CD14-positive monocyte (primary cell): Measurements from ENCODE around the gene ITGB3. TPM values are rescaled to one million over a fixed set of nuclear protein-coding genes. Genes with fewer than 3 reads are reported as not detected.

ENCODE experiments used
- DNase-seq, 3 donors: peaks; one replicate each; pipeline ENCODE4 v3.0.0-alpha.2; 2011 to 2022
- H2AFZ ChIP-seq: 2 replicates; pipeline ENCODE4 v1.6.0; 2012; ENCODE audit warnings: mild to moderate bottlenecking, low read depth, low read length, inconsistent platforms; ENCODE audit not compliant: insufficient read depth, poor library complexity, severe bottlenecking
- H3K27ac ChIP-seq, 2 donors: 1 replicate in 1 of 2; 2 replicates in 1 of 2; pipeline ENCODE4 v1.5.1; 2012 to 2013; ENCODE audit warnings: low read length in 2 of 2, control low read depth in 1 of 2, inconsistent platforms in 1 of 2, low read depth in 1 of 2, mild to moderate bottlenecking in 1 of 2
- H3K27me3 ChIP-seq, 2 donors: one replicate each; pipeline versions ENCODE4 v1.6.0 to v1.6.1; 2011 to 2013; ENCODE audit warnings: low read length in 2 of 2; ENCODE audit not compliant: control insufficient read depth in 2 of 2, insufficient read depth in 2 of 2
- H3K36me3 ChIP-seq, 2 donors: replicated peaks in 1 of 2; 1 replicate in 1 of 2; 2 replicates in 1 of 2; pipeline versions ENCODE4 v1.5.1 to v1.6.1; 2012 to 2013; ENCODE audit warnings: low read length in 2 of 2, control low read depth in 1 of 2, inconsistent platforms in 1 of 2, mild to moderate bottlenecking in 1 of 2; ENCODE audit not compliant: insufficient read depth in 2 of 2, control insufficient read depth in 1 of 2
- H3K4me1 ChIP-seq, 2 donors: 1 replicate in 1 of 2; 2 replicates in 1 of 2; pipeline versions ENCODE4 v1.5.1 to v1.6.1; 2012 to 2013; ENCODE audit warnings: low read length in 2 of 2, control low read depth in 1 of 2, inconsistent platforms in 1 of 2, mild to moderate bottlenecking in 1 of 2, moderate library complexity in 1 of 2; ENCODE audit not compliant: insufficient read depth in 2 of 2, control insufficient read depth in 1 of 2
- H3K4me2 ChIP-seq: replicated peaks from 2 replicates; pipeline ENCODE3; 2012; ENCODE audit warnings: low read length, moderate library complexity, mild to moderate bottlenecking; ENCODE audit not compliant: poor library complexity, severe bottlenecking; ENCODE audit errors: extremely low read depth
- H3K4me3 ChIP-seq, 3 experiments: fragments of 200-600 bp in 1 of 3; sonication (generic) in 1 of 3; replicated peaks in 1 of 3; 1 replicate in 2 of 3; 2 replicates in 1 of 3; pipeline ENCODE4 v1.5.1; 2011 to 2013; ENCODE audit warnings: low read length in 3 of 3, mild to moderate bottlenecking in 3 of 3, control low read depth in 2 of 3, low read depth in 2 of 3, inconsistent platforms in 1 of 3, moderate library complexity in 1 of 3
- H3K79me2 ChIP-seq: 2 replicates; pipeline ENCODE4 v1.6.0; 2012; ENCODE audit warnings: mild to moderate bottlenecking, control low read depth, inconsistent platforms, low read length, moderate library complexity; ENCODE audit not compliant: insufficient read depth
- H3K9ac ChIP-seq: 2 replicates; pipeline ENCODE4 v1.6.0; 2017; ENCODE audit warnings: low read length, mild to moderate bottlenecking; ENCODE audit not compliant: insufficient read depth, poor library complexity, severe bottlenecking
- H3K9me3 ChIP-seq, 2 donors: replicated peaks in 1 of 2; 1 replicate in 1 of 2; 2 replicates in 1 of 2; pipeline versions ENCODE4 v1.5.1 to v1.6.1; 2012 to 2013; ENCODE audit warnings: low read length in 2 of 2, control low read depth in 1 of 2; ENCODE audit not compliant: control insufficient read depth in 1 of 2, insufficient read depth in 1 of 2
- H4K20me1 ChIP-seq: 2 replicates; pipeline ENCODE4 v1.6.0; 2012; ENCODE audit warnings: mild to moderate bottlenecking, low read length, control low read depth, moderate library complexity; ENCODE audit not compliant: insufficient read depth
- H3K27ac Mint-ChIP-seq, 7 donors: one replicate each; pipeline ENCODE4 v1.8.0; 2020; ENCODE audit warnings: mild to moderate bottlenecking in 7 of 7, mixed read lengths in 7 of 7, moderate library complexity in 6 of 7, inconsistent platforms in 2 of 7
- H3K27me3 Mint-ChIP-seq, 3 donors: one replicate each; pipeline ENCODE4 v1.8.0; 2021 to 2022; ENCODE audit warnings: low read depth in 3 of 3, mild to moderate bottlenecking in 3 of 3, mixed read lengths in 3 of 3, moderate library complexity in 3 of 3, inconsistent platforms in 1 of 3
- H3K36me3 Mint-ChIP-seq, 2 donors: one replicate each; pipeline ENCODE4 v1.8.0; 2020; ENCODE audit warnings: mixed read lengths in 2 of 2, inconsistent platforms in 1 of 2, mild to moderate bottlenecking in 1 of 2
- H3K4me1 Mint-ChIP-seq: one replicate; pipeline ENCODE4 v1.8.0; 2020; ENCODE audit warnings: mild to moderate bottlenecking, mixed read lengths
- H3K4me3 Mint-ChIP-seq, 2 donors: one replicate each; pipeline ENCODE4 v1.8.0; 2020; ENCODE audit warnings: mild to moderate bottlenecking in 2 of 2, mixed read lengths in 2 of 2, moderate library complexity in 1 of 2
- H3K9me3 Mint-ChIP-seq, 7 donors: one replicate each; pipeline ENCODE4 v1.8.0; 2020 to 2022; ENCODE audit warnings: mixed read lengths in 7 of 7, mild to moderate bottlenecking in 6 of 7, moderate library complexity in 6 of 7, inconsistent platforms in 2 of 7
- WGBS: methylation state at CpG from one replicate; pipeline ENCODE4 v1.1.5; 2013; ENCODE audit warnings: missing lambda C conversion rate; ENCODE audit not compliant: insufficient coverage; 5-methylcytosine and 5-hydroxymethylcytosine counted together
- intact Hi-C, 2 donors: fragments of 100-400 bp; cut with micrococcal nuclease; formaldehyde crosslinking; loops; one replicate each; pipeline versions ENCODE4 v1.15.0 to v1.15.1; 2023
- polyA plus RNA-seq, 3 donors: library from polyadenylated mRNA; depleted of rRNA in 1 of 3; unstranded in 2 of 3; stranded (reverse) in 1 of 3; fragments of 300-500 nt in 2 of 3; fragments of >200 nt in 1 of 3; fragmentation: Illumina TruSeq in 2 of 3; gene quantifications; 1 replicate in 2 of 3; 2 replicates in 1 of 3; pipeline ENCODE4 v1.2.3, GENCODE V29; 2012 to 2021
- TF ChIP-seq, protein P1 (sequence below): fragments of 200-600 bp; IDR thresholded peaks from one replicate; pipeline ENCODE4 v1.8.0; 2022; ENCODE audit warnings: antibody characterized with exemption, mild to moderate bottlenecking

ITGB3 gene
- polyA plus RNA-seq, 3 donors, result 0.01 to 1.6 (median 1.3) TPM

DNA sequence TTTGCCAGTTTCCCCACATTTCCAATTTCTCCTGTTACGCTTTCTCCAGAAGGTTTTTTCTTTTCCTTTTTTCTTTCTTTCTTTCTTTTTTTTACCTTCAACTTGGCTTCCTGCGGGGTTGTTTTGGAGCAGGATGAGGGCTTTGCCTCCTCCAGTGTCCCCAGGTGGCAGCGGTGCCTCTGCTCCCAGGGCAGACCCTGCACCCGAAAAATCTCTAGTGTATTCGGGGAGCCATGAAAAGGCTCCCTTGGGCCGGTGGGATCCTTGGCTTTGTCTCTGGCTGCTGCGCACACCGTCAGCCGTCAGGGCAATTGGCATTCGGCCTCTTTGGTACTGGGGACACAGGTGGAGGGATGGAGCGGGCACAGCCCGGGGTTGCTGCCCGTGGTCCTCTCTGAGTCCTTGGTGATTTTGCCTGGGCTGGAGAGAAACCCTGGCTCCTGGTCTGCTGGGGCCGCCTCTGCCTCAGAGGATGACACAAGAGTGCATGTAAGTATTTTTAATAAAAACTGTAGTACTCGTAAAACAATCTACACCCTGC is 846 bp downstream of the ITGB3 start:
- Histone ChIP-seq H3K9ac (peak overlapping the region; percentile 15), H3K79me2 (no peaks in the 10 kb centered on the region), H3K27ac (no peak overlapping the region), H4K20me1 (no peaks in the 10 kb centered on the region), H3K27me3 (peaks cover 45 to 63% of the 10 kb centered on the region in 2 donors), H3K4me2 (peak overlapping the region; percentile 87), H3K4me1 (peaks cover 9 to 15% of the 10 kb centered on the region in 2 donors), H2AFZ (peak overlapping the region; percentile 74), H3K36me3 (no peaks in the 10 kb centered on the region), H3K4me3 (peak overlapping the region in 2 of 3 experiments; percentile 0 to 75), H3K9me3 (peaks cover 0 to 4% of the 10 kb centered on the region in 2 donors)
- H3K9me3 Mint-ChIP-seq, result peaks cover 0 to 15% (median 2%) of the 10 kb centered on the region in 7 donors
- peaks cover 22% of the 10 kb centered on the region for H3K4me1 Mint-ChIP-seq
- peak overlapping the region in 2 of 7 donors; percentile 25 to 69 for H3K27ac Mint-ChIP-seq
- H3K4me3 Mint-ChIP-seq, result peak overlapping the region; percentile 69 to 93
- intact Hi-C loops, result no loop called here
- H3K36me3 Mint-ChIP-seq, result peaks cover 6 to 12% of the 10 kb centered on the region in 2 donors
- TF ChIP-seq, protein P1, sequence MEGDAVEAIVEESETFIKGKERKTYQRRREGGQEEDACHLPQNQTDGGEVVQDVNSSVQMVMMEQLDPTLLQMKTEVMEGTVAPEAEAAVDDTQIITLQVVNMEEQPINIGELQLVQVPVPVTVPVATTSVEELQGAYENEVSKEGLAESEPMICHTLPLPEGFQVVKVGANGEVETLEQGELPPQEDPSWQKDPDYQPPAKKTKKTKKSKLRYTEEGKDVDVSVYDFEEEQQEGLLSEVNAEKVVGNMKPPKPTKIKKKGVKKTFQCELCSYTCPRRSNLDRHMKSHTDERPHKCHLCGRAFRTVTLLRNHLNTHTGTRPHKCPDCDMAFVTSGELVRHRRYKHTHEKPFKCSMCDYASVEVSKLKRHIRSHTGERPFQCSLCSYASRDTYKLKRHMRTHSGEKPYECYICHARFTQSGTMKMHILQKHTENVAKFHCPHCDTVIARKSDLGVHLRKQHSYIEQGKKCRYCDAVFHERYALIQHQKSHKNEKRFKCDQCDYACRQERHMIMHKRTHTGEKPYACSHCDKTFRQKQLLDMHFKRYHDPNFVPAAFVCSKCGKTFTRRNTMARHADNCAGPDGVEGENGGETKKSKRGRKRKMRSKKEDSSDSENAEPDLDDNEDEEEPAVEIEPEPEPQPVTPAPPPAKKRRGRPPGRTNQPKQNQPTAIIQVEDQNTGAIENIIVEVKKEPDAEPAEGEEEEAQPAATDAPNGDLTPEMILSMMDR, result no peak
- H3K27me3 Mint-ChIP-seq, result peaks cover 66 to 80% (median 70%) of the 10 kb centered on the region in 3 donors
- 12% methylated on average over 12 of the region's 15 CpGs for WGBS
- no peak for DNase-seq

DNA sequence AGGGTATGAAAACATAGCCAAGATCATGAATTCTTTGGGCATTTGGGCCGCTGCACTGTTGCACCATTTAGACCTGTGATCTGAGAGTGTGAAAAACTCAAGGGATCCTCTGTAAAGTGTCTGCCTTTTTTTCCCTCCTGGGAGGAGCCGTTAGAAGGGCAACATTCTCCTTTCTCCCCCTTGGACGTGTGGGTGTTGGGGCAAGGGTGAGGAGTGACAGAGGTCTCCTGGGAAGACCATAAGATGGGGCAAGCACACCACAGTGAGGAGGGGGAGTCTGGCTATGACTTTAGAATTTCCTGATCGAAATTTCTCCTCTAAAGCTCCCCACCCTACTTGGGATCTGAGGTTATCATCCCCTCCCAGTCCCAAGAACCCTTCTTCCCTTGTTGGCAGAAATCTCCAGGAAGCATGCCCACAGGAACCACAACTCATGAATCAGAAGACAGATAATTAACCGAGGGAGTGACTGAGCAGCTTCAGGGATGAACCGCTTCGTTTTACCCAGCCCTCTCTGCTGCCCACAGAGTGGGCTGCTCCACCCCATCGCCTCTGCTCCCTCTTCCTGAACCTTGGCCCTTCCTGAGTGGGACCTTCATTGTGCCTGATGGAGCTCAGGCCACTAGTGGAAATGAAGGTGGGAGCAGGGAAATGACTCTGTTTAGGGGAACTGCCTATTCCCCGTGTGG is 4.2 kb downstream of the ITGB3 start:
- DNase-seq, result no peak

More for the DNA sequence above, 4.2 kb downstream of the ITGB3 start:
- H3K27me3 ChIP-seq, result peaks cover 44 to 54% of the 10 kb centered on the region in 2 donors
- no peaks in the 10 kb centered on the region for H4K20me1 ChIP-seq
- no peak overlapping the region for H3K4me3 ChIP-seq
- H3K36me3 ChIP-seq, result no peaks in the 10 kb centered on the region
- 0% methylated on average over 3 of the region's 9 CpGs for WGBS
- no peaks in the 10 kb centered on the region for H3K79me2 ChIP-seq
- intact Hi-C loops, result loop anchor here in 1 of 2 donors (5.0 kb wide), 2 partner anchors 40 to 55 kb away; no protein-coding TSS in a partner anchor
- H3K27ac Mint-ChIP-seq, result no peak overlapping the region
- TF ChIP-seq, protein P1, result no peak
- H3K27me3 Mint-ChIP-seq, result peaks cover 51 to 70% (median 57%) of the 10 kb centered on the region in 3 donors
- H3K9me3 Mint-ChIP-seq, result peaks cover 0 to 15% (median 2%) of the 10 kb centered on the region in 7 donors
- peaks cover 0 to 4% of the 10 kb centered on the region in 2 donors for H3K9me3 ChIP-seq
- H3K36me3 Mint-ChIP-seq, result peaks cover 6 to 9% of the 10 kb centered on the region in 2 donors
- no peak overlapping the region for H3K9ac ChIP-seq
- no peak overlapping the region for H3K4me2 ChIP-seq
- H2AFZ ChIP-seq, result peak overlapping the region; percentile 38
- H3K4me1 ChIP-seq, result peaks cover 9 to 15% of the 10 kb centered on the region in 2 donors
- no peak overlapping the region for H3K27ac ChIP-seq
- H3K4me1 Mint-ChIP-seq, result peaks cover 25% of the 10 kb centered on the region
- peak overlapping the region in 1 of 2 donors; percentile 65 for H3K4me3 Mint-ChIP-seq
